HepG2 (cell line): Measurements from ENCODE around the gene PPP3R1.

ENCODE experiments used
- CHD4 ChIP-seq: fragments of 200-600 bp; sonication (generic); IDR thresholded peaks from 2 replicates; pipeline ENCODE4 v1.7.0; 2017; ENCODE audit warnings: mild to moderate bottlenecking, low read length, borderline replicate concordance
- EED ChIP-seq: sonication (generic); formaldehyde crosslinking; IDR thresholded peaks from 2 replicates; pipeline ENCODE4 v1.5.0; 2020; ENCODE audit warnings: mild to moderate bottlenecking, missing genetic modification reagents
- EP300 ChIP-seq, 3 experiments: sonication (generic) in 1 of 3; formaldehyde crosslinking in 1 of 3; IDR thresholded peaks; 2 replicates each; pipeline versions ENCODE4 v1.5.1 to v1.6.1; 2011 to 2020; ENCODE audit warnings: low read depth in 2 of 3, low read length in 2 of 3, borderline replicate concordance in 1 of 3, improper control_type of control experiment in 1 of 3, mild to moderate bottlenecking in 1 of 3, missing genetic modification reagents in 1 of 3, moderate library complexity in 1 of 3
- GTF2F1 ChIP-seq: fragments of 150-350 bp; IDR thresholded peaks from 2 replicates; pipeline ENCODE4 v1.6.1; 2014; ENCODE audit warnings: low read length
- NFKBIZ ChIP-seq: IDR thresholded peaks from 2 replicates; pipeline ENCODE4 v1.6.1; 2018; ENCODE audit warnings: missing genetic modification reagents, missing compliant biosample characterization
- PREB ChIP-seq: sonication (generic); formaldehyde crosslinking; IDR thresholded peaks from 2 replicates; pipeline ENCODE4 v1.4.0; 2020; ENCODE audit warnings: missing genetic modification reagents
- ZC3H4 ChIP-seq: sonication (generic); formaldehyde crosslinking; IDR thresholded peaks from 2 replicates; pipeline ENCODE4 v1.4.0; 2020; ENCODE audit warnings: missing genetic modification reagents, borderline replicate concordance
- TF ChIP-seq, protein P1 (sequence below): sonication (generic); formaldehyde crosslinking; IDR thresholded peaks from 2 replicates; pipeline ENCODE4 v1.8.1; 2022; ENCODE audit warnings: mild to moderate bottlenecking, missing genetic modification reagents

GRCh38 chr2:68278169-68278568 lies 25.8 kb upstream of the PPP3R1 start:
- TF ChIP-seq, protein P1, sequence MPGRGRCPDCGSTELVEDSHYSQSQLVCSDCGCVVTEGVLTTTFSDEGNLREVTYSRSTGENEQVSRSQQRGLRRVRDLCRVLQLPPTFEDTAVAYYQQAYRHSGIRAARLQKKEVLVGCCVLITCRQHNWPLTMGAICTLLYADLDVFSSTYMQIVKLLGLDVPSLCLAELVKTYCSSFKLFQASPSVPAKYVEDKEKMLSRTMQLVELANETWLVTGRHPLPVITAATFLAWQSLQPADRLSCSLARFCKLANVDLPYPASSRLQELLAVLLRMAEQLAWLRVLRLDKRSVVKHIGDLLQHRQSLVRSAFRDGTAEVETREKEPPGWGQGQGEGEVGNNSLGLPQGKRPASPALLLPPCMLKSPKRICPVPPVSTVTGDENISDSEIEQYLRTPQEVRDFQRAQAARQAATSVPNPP (CRISPR knock-in tag), result no peak
- TF ChIP-seq NFKBIZ (no peak), EP300 (IDR thresholded peaks at IDR 0.05; ENCODE audit: low read depth in 2 of 2, low read length in 2 of 2) (no peak), EP300 (CRISPR knock-in tag; IDR thresholded peaks at IDR 0.05; ENCODE audit: borderline replicate concordance) (no peak), CHD4 (no peak), EED (CRISPR knock-in tag) (no peak), PREB (CRISPR knock-in tag) (no peak), GTF2F1 (no peak), ZC3H4 (CRISPR knock-in tag) (no peak)
